Measurements from ENCODE around the gene SLC41A1. TPM values are rescaled to one million over a fixed set of nuclear protein-coding genes. Genes with fewer than 3 reads are reported as not detected.
A peak's percentile ranks its signal among the peaks of the same experiment; 100 is the strongest.

The SLC41A1 gene
- total RNA-seq, 2 experiments from 2014 or later, result 31.5 to 31.6 TPM

DNA sequence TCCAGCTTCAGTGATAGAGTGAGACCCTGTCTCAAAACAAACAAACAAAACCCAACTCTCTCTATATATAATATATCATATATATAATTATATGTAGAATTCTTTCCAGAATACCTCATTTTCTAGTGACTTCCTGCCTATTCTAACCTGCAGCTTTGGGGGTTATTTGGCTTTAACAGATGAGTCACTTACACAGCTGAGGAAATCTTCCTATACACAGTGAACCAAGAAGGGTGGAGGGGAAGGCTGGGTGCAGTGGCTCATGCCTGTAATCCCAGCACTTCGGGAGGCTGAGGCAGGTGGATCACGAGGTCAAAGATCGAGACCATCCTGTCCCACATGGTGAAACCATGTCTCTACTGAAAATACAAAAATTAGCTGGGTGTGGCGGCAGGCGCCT, 47.0 kb downstream of the SLC41A1 start:
- H3K4me1 Mint-ChIP-seq, result peaks cover 30% of the 10 kb centered on the region
- H3K27me3 Mint-ChIP-seq, result no peaks in the 10 kb centered on the region
- DNase-seq, result no peak
- H3K36me3 Mint-ChIP-seq, result peaks cover 29% of the 10 kb centered on the region
- H3K4me3 Mint-ChIP-seq, result peak overlapping the region; percentile 36
- H3K27ac Mint-ChIP-seq, result peak overlapping the region; percentile 44
- H3K9me3 Mint-ChIP-seq, result no peaks in the 10 kb centered on the region

DNA sequence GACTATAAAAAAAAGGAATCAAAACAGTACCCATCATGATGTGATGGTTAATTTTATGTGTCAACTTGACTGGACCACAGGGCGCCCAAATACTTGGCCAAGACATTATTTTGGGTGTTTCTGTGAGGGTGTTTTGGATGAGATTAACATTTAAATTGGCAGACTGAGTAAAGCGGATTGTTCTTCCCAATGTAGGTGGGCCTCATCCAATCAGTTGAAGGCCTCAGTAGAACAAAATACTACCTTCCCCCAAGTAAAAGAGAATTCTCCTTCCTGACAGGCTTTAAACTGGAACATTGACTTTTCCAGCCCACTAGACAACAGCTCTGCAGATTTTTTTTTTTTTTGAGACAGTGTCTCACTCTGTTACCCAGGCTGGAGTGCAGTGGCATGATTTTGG, 48.4 kb downstream of the SLC41A1 start:
- Mint-ChIP-seq H3K36me3 (peaks cover 16% of the 10 kb centered on the region), H3K9me3 (no peaks in the 10 kb centered on the region), H3K27ac (no peak overlapping the region), H3K27me3 (no peaks in the 10 kb centered on the region), H3K4me1 (peaks cover 20% of the 10 kb centered on the region), H3K4me3 (no peak overlapping the region)
- no peak for DNase-seq

DNA sequence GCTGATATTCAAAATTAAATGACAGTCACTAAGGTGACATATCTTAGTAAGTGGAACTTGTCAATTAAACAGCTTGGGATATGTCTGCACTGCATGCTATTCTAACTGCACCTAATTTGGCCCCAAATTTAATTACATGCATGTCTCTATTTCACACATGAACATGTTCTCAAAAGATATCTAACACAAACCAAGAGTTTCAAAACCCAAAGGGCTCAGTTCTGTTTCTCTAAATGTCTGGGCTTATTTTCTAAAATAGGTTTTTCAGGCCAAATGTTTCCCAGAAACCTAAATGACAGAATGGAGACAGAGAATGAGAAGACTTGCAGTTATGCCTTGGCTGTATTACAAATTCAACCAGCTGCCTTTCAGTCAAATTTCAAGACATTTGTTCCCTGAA, 49.0 kb downstream of the SLC41A1 start:
- Mint-ChIP-seq H3K27me3 (no peaks in the 10 kb centered on the region), H3K36me3 (peaks cover 12% of the 10 kb centered on the region), H3K27ac (no peak overlapping the region)

DNA sequence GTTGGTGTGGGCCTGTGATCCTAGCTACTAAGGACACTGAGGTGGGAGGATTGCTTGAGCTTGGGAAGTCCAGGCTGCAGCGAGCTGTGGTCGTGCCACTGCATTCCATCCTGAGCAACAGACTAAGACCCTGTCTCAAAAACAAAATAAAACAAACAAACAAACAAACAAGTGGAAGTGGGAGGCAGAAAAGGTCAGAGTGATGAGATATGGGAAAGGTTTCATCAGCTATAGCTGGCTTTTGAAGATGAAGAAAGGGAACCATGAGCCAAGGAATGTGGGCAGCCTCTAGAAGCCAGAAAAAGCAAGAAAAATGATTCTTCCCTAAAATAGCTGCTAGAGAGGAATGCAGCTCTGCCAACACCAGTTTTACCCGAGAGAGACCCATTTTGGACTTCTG, 52.4 kb downstream of the SLC41A1 start:
- no peak overlapping the region for H3K4me3 Mint-ChIP-seq
- no peak overlapping the region for H3K27ac Mint-ChIP-seq
- H3K4me1 Mint-ChIP-seq, result peaks cover 12% of the 10 kb centered on the region
- no peaks in the 10 kb centered on the region for H3K9me3 Mint-ChIP-seq
- no peaks in the 10 kb centered on the region for H3K27me3 Mint-ChIP-seq
- no peak for DNase-seq
- H3K36me3 Mint-ChIP-seq, result no peaks in the 10 kb centered on the region

More for the DNA sequence above, 49.0 kb downstream of the SLC41A1 start:
- peaks cover 20% of the 10 kb centered on the region for H3K4me1 Mint-ChIP-seq
- no peaks in the 10 kb centered on the region for H3K9me3 Mint-ChIP-seq
- no peak for DNase-seq
- no peak overlapping the region for H3K4me3 Mint-ChIP-seq

DNA sequence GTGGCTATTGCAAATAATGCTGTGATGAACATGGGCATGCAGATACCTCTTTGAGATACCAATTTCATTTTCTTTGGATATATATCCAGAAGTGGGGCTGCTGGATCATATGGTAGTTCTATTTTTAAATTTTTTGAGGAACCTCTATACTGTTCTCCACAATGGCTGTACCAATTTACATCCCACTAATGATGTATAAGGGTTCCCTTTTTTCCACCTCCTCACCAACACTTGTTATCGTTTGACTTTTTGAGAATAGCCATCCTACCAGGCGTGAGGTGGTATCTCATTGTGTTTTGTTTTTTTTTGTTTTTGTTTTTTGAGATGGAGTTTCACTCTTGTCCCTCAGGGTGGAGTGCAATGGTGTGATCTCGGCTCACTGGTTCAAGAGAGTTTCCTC, 56.4 kb downstream of the SLC41A1 start:
- Mint-ChIP-seq H3K9me3 (no peaks in the 10 kb centered on the region), H3K27ac (no peak overlapping the region), H3K36me3 (no peaks in the 10 kb centered on the region), H3K4me1 (no peaks in the 10 kb centered on the region), H3K27me3 (no peaks in the 10 kb centered on the region), H3K4me3 (no peak overlapping the region)
- DNase-seq, result no peak

GRCh38 chr1:205754857-205755256, 58.1 kb downstream of the SLC41A1 start:
- no peak overlapping the region for H3K4me3 Mint-ChIP-seq
- H3K27ac Mint-ChIP-seq, result no peak overlapping the region
- H3K4me1 Mint-ChIP-seq, result peaks cover 10% of the 10 kb centered on the region
- no peak for DNase-seq
- H3K36me3 Mint-ChIP-seq, result peaks cover 2% of the 10 kb centered on the region
- H3K9me3 Mint-ChIP-seq, result peaks cover 1% of the 10 kb centered on the region
- H3K27me3 Mint-ChIP-seq, result peaks cover 4% of the 10 kb centered on the region

GRCh38 chr1:205751036-205751651, 61.9 kb downstream of the SLC41A1 start:
- H3K4me3 Mint-ChIP-seq, result peak overlapping the region; percentile 88
- peaks cover 26% of the 10 kb centered on the region for H3K36me3 Mint-ChIP-seq

DNA sequence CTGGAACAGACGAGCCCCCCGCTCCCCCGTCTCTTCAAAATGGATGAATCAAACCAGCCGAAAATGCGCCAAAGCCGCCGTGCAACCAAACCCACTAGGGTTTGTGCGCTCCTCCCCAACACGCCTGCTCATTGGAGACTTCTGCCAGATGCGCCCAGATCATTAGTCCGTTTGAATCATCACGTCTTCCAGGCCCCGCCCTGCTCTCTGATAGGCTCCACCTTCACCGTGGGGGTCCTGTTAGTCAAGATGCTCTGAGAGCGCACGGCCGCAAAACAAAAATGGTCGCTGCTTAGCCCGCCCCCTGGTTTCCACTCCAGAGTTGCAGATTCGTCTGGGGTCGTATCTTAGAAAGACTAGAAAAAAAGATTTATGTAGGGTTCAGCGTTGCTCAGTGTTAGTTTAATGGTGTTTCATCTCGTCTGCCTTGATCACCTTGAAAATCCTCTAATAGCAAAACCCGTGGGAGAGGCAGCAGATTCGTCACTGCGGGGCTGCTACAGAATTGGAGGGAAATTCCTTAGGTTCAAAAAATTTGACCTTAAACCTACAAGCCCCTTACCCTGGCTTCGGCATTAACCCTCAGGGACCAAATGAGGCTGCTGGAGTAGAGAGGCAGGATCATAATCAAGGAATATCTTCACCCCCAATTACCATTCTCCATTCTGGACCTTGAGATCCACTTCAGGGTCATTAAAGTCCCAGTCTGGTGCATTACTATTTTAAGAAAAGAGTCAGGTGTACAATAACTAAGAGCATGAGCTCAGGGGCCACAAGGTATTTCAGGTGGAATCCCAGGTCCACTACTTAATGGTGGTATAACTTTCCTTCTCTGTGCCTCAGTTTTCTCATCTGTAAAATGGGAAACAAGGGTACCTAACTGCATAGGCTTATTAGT, 62.6 kb downstream of the SLC41A1 start, which contains the start of gene NUCKS1:
NUCKS1 (minus strand) TSS at position 45 of the 898 bp plus-strand sequence. CDS start 209 bp downstream, outside the sequence.
- Mint-ChIP-seq H3K27ac (peak within 1 kb of the TSS; percentile 98), H3K27me3 (peaks cover 4% of the 10 kb centered on the region), H3K4me1 (peaks cover 32% of the 10 kb centered on the region), H3K36me3 (peaks cover 28% of the 10 kb centered on the region), H3K9me3 (peaks cover 1% of the 10 kb centered on the region), H3K4me3 (peak within 1 kb of the TSS; percentile 95)
- peak; percentile 96 for DNase-seq

More at GRCh38 chr1:205751036-205751651, 61.9 kb downstream of the SLC41A1 start:
- Mint-ChIP-seq H3K27ac (peak overlapping the region; percentile 98), H3K9me3 (peaks cover 1% of the 10 kb centered on the region), H3K27me3 (peaks cover 4% of the 10 kb centered on the region), H3K4me1 (peaks cover 30% of the 10 kb centered on the region)
- DNase-seq, result no peak

DNA sequence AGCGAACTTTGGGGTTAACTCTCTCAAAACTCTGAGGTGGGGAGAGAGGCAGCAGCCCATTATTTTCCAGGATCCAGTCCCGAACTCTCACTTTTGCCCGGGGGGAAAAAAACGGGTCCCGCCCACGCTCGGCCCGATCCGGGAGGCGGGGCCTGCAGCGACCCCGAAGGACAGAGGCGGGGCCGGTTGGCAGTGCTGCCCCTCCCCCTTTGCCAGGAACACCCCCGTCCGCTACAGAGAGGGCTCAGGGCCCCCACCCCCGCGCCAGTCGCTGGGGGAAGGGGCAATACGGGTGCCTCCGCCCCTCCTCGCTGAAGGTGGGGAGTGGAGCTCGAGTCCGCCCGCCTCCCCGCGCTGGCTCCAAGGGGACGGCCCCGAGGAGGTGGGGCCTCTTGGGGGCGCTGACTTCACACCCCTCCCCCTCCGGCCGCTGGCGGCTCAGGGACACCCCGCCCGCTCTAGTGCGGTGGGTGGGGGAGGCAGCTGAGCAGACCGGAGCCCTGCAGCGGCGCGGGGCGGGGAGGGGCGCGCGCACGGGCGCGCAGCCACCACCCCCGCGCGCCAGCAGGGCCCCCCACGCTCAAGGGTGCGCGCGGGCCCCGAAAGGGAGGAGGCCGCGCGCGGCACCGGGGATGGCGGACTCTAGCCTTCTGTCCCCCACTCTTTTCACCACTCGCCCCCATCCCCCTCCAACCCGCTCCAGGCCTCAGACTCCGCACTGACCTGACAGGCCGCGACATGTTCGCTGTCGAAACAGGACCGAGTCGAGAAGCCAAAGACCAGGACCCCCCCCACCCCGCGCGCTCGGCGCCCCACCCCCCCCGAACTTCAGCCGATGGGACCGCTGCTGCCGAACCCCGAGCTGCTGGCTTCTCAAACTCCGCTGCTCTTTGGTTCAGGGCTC, 63.5 kb downstream of the SLC41A1 start:
- H3K27ac Mint-ChIP-seq, result peak overlapping the region; percentile 98
- peaks cover 28% of the 10 kb centered on the region for H3K36me3 Mint-ChIP-seq
- peaks cover 39% of the 10 kb centered on the region for H3K4me1 Mint-ChIP-seq
- H3K9me3 Mint-ChIP-seq, result peaks cover 1% of the 10 kb centered on the region
- peak; percentile 100 for DNase-seq
- peaks cover 4% of the 10 kb centered on the region for H3K27me3 Mint-ChIP-seq
- H3K4me3 Mint-ChIP-seq, result peak overlapping the region; percentile 95

DNA sequence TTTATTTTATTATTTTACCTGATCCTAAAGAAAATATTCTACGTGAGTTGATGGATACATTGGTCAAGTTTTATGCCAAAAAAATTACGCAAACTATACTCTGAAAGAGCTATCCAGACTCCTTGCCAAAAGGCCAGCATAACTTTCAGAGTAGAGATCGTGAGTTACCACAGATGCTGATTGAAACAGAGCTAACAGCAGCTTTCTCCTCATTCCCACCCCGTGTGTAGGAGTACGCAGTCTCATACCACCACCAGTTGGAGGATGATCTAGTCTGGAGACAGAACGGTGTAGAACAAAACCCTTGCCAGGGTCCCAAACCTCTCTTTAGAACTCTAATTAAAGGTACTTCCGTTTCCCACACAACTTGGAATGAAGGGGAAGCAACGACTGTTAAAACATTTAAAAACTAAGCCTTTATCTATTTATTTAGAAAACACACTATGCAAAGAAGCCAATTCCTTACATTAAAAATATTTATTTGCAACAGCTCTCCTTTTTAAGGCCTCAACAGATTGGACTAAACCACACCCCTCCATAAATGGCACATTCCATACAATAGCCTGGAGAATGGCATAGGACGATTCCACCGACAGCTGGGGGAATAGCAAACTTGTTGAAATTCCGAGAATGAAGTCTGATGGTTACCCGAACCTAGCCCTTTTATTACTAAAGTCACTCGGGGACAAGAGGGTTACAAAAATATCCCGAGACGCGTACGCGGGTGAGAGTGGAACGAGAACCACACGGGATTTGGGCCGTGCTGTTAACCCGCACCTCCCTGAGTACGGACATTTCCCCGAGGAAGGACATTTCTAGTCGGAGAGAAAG, 64.4 kb downstream of the SLC41A1 start:
- peaks cover 1% of the 10 kb centered on the region for H3K9me3 Mint-ChIP-seq
- peaks cover 33% of the 10 kb centered on the region for H3K36me3 Mint-ChIP-seq
- H3K27ac Mint-ChIP-seq, result peak overlapping the region; percentile 86
- H3K27me3 Mint-ChIP-seq, result peaks cover 4% of the 10 kb centered on the region
- DNase-seq, result peak; percentile 28
- peak overlapping the region; percentile 95 for H3K4me3 Mint-ChIP-seq
- peaks cover 46% of the 10 kb centered on the region for H3K4me1 Mint-ChIP-seq

- H3K4me3 Mint-ChIP-seq, result peak overlapping the region; percentile 54
- DNase-seq, result no peak
- H3K36me3 Mint-ChIP-seq, result peaks cover 33% of the 10 kb centered on the region
- H3K4me1 Mint-ChIP-seq, result peaks cover 58% of the 10 kb centered on the region
- peaks cover 1% of the 10 kb centered on the region for H3K9me3 Mint-ChIP-seq
- peak overlapping the region; percentile 55 for H3K27ac Mint-ChIP-seq
- peaks cover 4% of the 10 kb centered on the region for H3K27me3 Mint-ChIP-seq
Measured at GRCh38 chr1:205746757-205747412, 66.1 kb downstream of the SLC41A1 start.

DNA sequence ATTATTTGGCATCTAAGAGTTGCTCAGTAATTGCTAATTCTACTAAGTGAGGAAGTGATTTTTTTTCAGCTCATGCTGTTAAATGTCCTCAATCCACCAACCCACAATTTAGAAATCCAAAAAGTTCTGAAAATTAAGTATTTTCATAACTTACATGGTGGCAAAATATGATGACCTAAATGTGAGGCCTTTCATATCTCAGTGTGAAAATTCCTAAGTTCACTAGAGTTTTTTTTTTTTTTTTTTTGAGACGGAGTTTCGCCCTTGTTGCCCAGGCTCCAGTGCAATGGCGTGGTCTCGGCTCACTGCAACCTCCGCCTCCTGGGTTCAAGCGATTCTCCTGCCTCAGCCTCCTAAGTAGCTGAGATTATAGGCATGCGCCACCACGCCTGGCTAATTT, 68.6 kb downstream of the SLC41A1 start:
- DNase-seq, result no peak
- Mint-ChIP-seq H3K27me3 (no peaks in the 10 kb centered on the region), H3K9me3 (no peaks in the 10 kb centered on the region), H3K4me3 (no peak overlapping the region), H3K27ac (peak overlapping the region; percentile 60), H3K4me1 (peaks cover 53% of the 10 kb centered on the region), H3K36me3 (peaks cover 35% of the 10 kb centered on the region)

DNA sequence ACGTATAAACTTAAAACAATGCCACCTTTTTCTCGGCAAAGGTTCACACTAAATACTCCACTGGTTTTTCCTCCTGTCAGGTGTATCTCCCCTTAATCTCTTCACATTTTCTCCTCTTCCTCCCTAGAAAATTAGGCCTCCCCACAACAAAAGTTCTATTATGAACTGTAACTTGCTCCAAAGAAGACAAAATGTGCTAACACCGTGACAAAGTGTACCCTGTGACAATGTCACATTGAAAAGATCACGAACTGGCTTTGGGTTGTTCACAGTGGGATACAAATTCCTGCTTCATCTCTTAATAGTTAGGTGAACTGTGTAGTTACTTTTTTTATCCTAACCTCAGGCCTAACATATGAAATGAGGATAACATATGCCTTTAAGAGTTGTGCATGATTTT, 69.0 kb downstream of the SLC41A1 start:
- H3K36me3 Mint-ChIP-seq, result peaks cover 37% of the 10 kb centered on the region
- H3K27me3 Mint-ChIP-seq, result no peaks in the 10 kb centered on the region
- H3K27ac Mint-ChIP-seq, result peak overlapping the region; percentile 60
- H3K9me3 Mint-ChIP-seq, result no peaks in the 10 kb centered on the region
- peaks cover 56% of the 10 kb centered on the region for H3K4me1 Mint-ChIP-seq
- no peak for DNase-seq
- H3K4me3 Mint-ChIP-seq, result no peak overlapping the region
